Measurements from ENCODE around the gene NAALADL2.

GRCh38 chr3:175571096-175571495 is 712.0 kb downstream of the NAALADL2 start:
- TF ChIP-seq POLR2AphosphoS5 (IDR thresholded peaks at IDR 0.05; ENCODE audit: borderline replicate concordance, low read depth, low read length): no peak
- TF ChIP-seq EZH2 (IDR thresholded peaks at IDR 0.05): no peak
- no peak for TF ChIP-seq FOXP2 (optimal IDR thresholded peaks at IDR 0.05; ENCODE audit: control extremely low read depth, extremely low read length, insufficient read depth)
